ENCODE results near the gene TJAP1. TPM values are rescaled to one million over a fixed set of nuclear protein-coding genes. Genes with fewer than 3 reads are reported as not detected.

The TJAP1 gene
- total RNA-seq, 1 experiment from 2014 or later = 50.5 TPM

GRCh38 chr6:43490523-43490939 is 13.2 kb downstream of the TJAP1 start:
- BruUV-seq (replicated peaks) = no TSS peak
- Histone ChIP-seq H3K4me2 (no peak overlapping the region), H3K27me3 (ENCODE audit: insufficient read depth, low read depth) (no peaks in the 10 kb centered on the region), H3K36me3 (ENCODE audit: low read depth) (no peaks in the 10 kb centered on the region; the same call in 1 of the 2 replicates), H3K9me3 (ENCODE audit: insufficient read depth, low read depth) (no peaks in the 10 kb centered on the region), H3F3A (ENCODE audit: insufficient read depth, low read depth) (peaks cover 9% of the 10 kb centered on the region; the same call in 1 of the 2 replicates), H3K4me1 (replicated peaks; ENCODE audit: insufficient read depth) (peaks cover 13% of the 10 kb centered on the region), H3K4me3 (no peak overlapping the region), H4K20me1 (ENCODE audit: insufficient read depth) (0 out of 2 replicates have a peak, but pooled peaks cover 9% of the 10 kb centered on the region), H3K9me2 (ENCODE audit: insufficient read depth) (no peaks in the 10 kb centered on the region), H2AFZ (no peak overlapping the region), H3K27ac (no peak overlapping the region), H3K79me2 (ENCODE audit: low read depth) (peaks cover 4% of the 10 kb centered on the region; the same call in 1 of the 2 replicates)
- no peak for DNase-seq
- ChIA-PET CTCF (no interaction called here), POLR2A (ENCODE audit: unreplicated experiment) (no interaction called here)
- intact Hi-C loops (cut with micrococcal nuclease; ENCODE audit: unreplicated experiment) = loop anchor here (10.0 kb wide), 2 partner anchors 56 to 316 kb away; partner anchors contain the start of gene SRF
- no peak for TF ChIP-seq CTCF (conservative IDR thresholded peaks at IDR 0.05)
- TF ChIP-seq EZH2 (IDR thresholded peaks at IDR 0.05; ENCODE audit: low read depth) = no peak

DNA sequence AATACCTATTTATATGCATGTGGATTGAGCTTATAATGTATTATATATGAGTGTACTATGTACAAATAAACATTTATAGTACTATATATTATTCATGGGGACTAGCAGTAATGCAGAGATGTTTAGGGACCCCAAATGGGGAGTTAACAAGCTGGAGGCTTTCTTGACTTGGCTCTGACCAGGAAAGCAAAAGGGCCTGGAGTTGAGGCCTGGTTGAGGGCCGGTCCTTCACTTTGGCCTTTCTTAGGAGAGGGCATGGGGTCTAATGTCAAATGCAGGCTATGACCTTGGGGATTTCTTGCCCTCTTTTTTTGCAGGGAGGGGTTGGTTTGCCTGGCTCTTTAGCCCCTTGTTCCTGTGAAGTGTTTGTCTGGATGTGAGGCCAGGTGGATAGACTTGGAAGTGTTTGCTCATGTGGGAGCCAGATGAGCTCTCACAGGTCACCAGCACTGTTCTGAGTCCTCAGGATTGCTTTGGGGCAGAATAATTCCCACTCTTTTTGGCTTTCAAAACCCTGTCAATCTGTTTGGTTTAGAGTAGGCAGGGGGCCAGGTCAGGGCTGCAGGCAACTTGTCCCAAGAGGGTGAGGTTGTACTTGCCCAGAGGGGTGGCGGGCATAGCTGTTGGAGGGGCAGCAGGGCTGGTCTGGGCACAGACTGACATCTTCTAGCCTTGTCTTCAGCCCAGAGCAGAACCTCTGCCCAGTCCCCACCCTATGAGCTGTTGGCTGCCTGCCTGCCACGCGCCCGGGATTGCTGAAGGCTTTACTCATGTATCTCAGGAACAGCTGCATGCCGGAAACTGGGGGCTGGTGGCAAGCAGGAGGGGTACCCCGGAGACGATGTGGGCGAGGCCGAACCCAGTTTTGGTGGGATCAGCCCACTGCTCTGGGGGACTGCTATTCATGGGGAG is 14.6 kb downstream of the TJAP1 start:
- no peak overlapping the region for H2AFZ ChIP-seq
- CTCF ChIA-PET = interaction anchor here (0.6 kb wide), 1 partner anchor 35 kb away, joined by 7 read pairs; no protein-coding TSS in a partner anchor
- H3K27me3 ChIP-seq (ENCODE audit: insufficient read depth, low read depth) = no peaks in the 10 kb centered on the region
- no peaks in the 10 kb centered on the region for H3K9me2 ChIP-seq (ENCODE audit: insufficient read depth)
- no peaks in the 10 kb centered on the region; the same call in 1 of the 2 replicates for H3K36me3 ChIP-seq (ENCODE audit: low read depth)
- intact Hi-C loops (cut with micrococcal nuclease; ENCODE audit: unreplicated experiment) = loop anchor here (10.0 kb wide), 2 partner anchors 57 to 317 kb away; partner anchors contain the start of gene SRF
- DNase-seq = peak in 1 of 2 experiments; percentile 70
- 0 out of 2 replicates have a peak, but pooled peaks cover 14% of the 10 kb centered on the region for H4K20me1 ChIP-seq (ENCODE audit: insufficient read depth)
- H3K4me2 ChIP-seq = no peak overlapping the region
- POLR2A ChIA-PET (ENCODE audit: unreplicated experiment) = interaction anchor here (0.5 to 0.6 kb wide), 4 partner anchors 11 to 613 kb away, joined by 3 to 7 read pairs (median 4); partner anchors contain the start of genes ABCC10 and RPL7L1
- H3K4me1 ChIP-seq (replicated peaks; ENCODE audit: insufficient read depth) = peaks cover 28% of the 10 kb centered on the region
- H3K79me2 ChIP-seq (ENCODE audit: low read depth) = peaks cover 4% of the 10 kb centered on the region; the same call in 1 of the 2 replicates
- TF ChIP-seq CTCF (conservative IDR thresholded peaks at IDR 0.05) = no peak
- TF ChIP-seq EZH2 (IDR thresholded peaks at IDR 0.05; ENCODE audit: low read depth) = no peak
- H3K9me3 ChIP-seq (ENCODE audit: insufficient read depth, low read depth) = no peaks in the 10 kb centered on the region
- BruUV-seq (replicated peaks) = no TSS peak
- H3K27ac ChIP-seq = 0 out of 2 replicates have a peak overlapping the region, but pooled peaks have one; percentile 19
- H3K4me3 ChIP-seq = no peak overlapping the region
- peaks cover 19% of the 10 kb centered on the region; the same call in 1 of the 2 replicates for H3F3A ChIP-seq (ENCODE audit: insufficient read depth, low read depth)

GRCh38 chr6:43492673-43493072 is 15.3 kb downstream of the TJAP1 start:
- POLR2A ChIA-PET (ENCODE audit: unreplicated experiment) = interaction anchor here (0.5 to 0.6 kb wide), 4 partner anchors 12 to 613 kb away, joined by 3 to 7 read pairs (median 4); partner anchors contain the start of genes ABCC10 and RPL7L1
- Histone ChIP-seq H2AFZ (no peak overlapping the region), H3K9me3 (ENCODE audit: insufficient read depth, low read depth) (no peaks in the 10 kb centered on the region), H3K79me2 (ENCODE audit: low read depth) (peaks cover 4% of the 10 kb centered on the region), H3K9me2 (ENCODE audit: insufficient read depth) (no peaks in the 10 kb centered on the region), H3K4me3 (no peak overlapping the region), H3K4me2 (no peak overlapping the region), H4K20me1 (ENCODE audit: insufficient read depth) (0 out of 2 replicates have a peak, but pooled peaks cover 14% of the 10 kb centered on the region), H3K36me3 (ENCODE audit: low read depth) (no peaks in the 10 kb centered on the region), H3F3A (ENCODE audit: insufficient read depth, low read depth) (peaks cover 26% of the 10 kb centered on the region; the same call in 1 of the 2 replicates), H3K27me3 (ENCODE audit: insufficient read depth, low read depth) (no peaks in the 10 kb centered on the region), H3K27ac (no peak overlapping the region), H3K4me1 (replicated peaks; ENCODE audit: insufficient read depth) (peaks cover 31% of the 10 kb centered on the region)
- CTCF ChIA-PET = interaction anchor here (0.6 kb wide), 1 partner anchor 35 kb away, joined by 7 read pairs; no protein-coding TSS in a partner anchor
- BruUV-seq (replicated peaks) = no TSS peak
- TF ChIP-seq CTCF (conservative IDR thresholded peaks at IDR 0.05) (no peak), EZH2 (IDR thresholded peaks at IDR 0.05; ENCODE audit: low read depth) (no peak)
- intact Hi-C loops (cut with micrococcal nuclease; ENCODE audit: unreplicated experiment) = loop anchor here (10.0 kb wide), 2 partner anchors 58 to 318 kb away; partner anchors contain the start of gene SRF
- no peak for DNase-seq
